ENCODE measurements around the gene ADAMTS1.
A peak's percentile ranks its signal among the peaks of the same experiment; 100 is the strongest.

The ADAMTS1 gene

DNA sequence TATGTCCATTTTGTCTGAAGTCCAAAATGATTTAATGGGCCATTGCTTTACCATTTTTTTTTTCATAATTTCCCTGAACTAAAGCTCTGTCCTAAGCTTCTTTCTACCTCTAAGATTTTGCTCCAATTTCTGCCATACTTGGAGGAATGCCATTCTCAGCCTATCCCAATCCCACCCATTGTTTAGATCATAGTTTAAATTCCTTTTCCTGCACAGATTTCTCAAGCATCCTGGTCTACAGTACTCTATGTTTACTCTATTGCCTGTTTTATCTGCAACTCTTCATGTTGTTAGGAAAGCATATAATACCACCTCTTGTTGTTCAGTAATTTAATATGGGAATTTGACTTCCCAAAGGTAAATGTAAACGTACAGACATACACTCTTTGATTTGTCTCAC lies 30.8 kb downstream of the ADAMTS1 start:
- TF ChIP-seq, protein P1, sequence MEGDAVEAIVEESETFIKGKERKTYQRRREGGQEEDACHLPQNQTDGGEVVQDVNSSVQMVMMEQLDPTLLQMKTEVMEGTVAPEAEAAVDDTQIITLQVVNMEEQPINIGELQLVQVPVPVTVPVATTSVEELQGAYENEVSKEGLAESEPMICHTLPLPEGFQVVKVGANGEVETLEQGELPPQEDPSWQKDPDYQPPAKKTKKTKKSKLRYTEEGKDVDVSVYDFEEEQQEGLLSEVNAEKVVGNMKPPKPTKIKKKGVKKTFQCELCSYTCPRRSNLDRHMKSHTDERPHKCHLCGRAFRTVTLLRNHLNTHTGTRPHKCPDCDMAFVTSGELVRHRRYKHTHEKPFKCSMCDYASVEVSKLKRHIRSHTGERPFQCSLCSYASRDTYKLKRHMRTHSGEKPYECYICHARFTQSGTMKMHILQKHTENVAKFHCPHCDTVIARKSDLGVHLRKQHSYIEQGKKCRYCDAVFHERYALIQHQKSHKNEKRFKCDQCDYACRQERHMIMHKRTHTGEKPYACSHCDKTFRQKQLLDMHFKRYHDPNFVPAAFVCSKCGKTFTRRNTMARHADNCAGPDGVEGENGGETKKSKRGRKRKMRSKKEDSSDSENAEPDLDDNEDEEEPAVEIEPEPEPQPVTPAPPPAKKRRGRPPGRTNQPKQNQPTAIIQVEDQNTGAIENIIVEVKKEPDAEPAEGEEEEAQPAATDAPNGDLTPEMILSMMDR (conservative IDR thresholded peaks at IDR 0.05; ENCODE audit: low read depth, low read length), result no peak
- H3K4me3 ChIP-seq (ENCODE audit: low read length), result no peak overlapping the region
- peak; percentile 72 for DNase-seq (ENCODE audit: low read depth)

DNA sequence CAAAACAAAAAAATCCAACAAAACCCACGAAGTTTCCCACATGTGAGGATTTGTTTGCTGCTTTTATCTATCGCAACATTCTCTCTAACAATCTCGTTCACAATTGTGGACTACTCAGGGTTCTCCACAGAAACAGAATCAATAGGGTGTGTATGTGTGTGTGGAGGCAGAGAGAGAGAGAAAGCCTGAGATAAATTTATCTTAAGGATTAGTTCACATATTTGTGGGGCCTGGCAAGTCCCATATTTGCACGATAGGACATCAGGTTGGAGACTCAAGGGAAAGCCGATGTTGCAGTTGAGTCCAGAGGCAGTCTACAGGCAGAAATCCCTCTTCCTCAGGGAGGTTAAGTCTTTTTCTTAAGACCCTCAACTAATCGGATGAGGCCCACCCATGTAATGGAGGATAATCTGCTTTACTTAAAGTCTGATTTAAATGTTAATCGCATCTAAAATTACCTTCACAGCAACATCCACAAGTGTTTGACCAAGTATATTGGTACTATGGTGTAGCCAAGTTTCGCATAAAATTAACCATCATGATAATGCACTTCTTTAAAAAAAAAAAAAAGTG lies 31.7 kb downstream of the ADAMTS1 start:
- H3K4me3 ChIP-seq (ENCODE audit: low read length), result no peak overlapping the region
- no peak for DNase-seq (ENCODE audit: low read depth)
- TF ChIP-seq, protein P1 (conservative IDR thresholded peaks at IDR 0.05; ENCODE audit: low read depth, low read length), result no peak

DNA sequence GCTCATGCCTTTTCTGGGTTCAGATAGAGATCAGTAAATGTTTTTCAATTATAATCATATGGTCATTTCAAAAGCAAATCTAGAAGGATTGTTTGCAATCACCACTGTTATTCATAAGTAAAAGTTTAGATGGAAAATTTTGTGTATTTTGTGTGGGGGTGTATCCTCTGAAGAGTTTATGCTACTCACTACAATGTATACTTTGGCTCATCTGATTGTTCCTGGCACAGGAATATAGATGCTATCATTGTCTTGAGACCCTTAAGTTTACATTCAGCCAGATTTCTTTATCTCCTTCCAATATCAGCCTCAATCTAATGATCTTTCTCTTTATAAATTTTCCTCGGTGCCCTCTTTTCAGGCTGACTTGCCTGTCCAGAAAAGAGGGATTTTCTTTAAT lies 33.0 kb downstream of the ADAMTS1 start:
- TF ChIP-seq, protein P1 (conservative IDR thresholded peaks at IDR 0.05; ENCODE audit: low read depth, low read length), result no peak
- DNase-seq (ENCODE audit: low read depth), result no peak
- H3K4me3 ChIP-seq (ENCODE audit: low read length), result no peak overlapping the region

DNA sequence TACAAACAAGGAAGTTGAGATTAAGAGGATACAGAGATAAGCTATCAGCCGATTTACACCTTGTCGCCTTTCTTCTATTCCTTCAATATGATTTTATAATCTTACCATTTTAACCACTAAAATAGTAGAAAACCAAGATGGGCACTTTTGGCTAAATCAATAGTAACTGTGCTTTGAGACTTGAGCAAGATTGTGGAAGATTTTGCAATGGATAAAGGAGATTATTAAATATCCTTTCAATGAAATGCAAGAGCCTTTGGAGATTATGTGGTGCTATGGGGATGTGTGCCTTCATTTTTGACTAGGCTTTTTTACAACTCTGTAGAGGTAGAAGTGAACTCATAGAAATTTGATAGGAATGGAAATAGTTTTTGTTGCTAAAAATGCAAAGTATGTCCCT lies 33.7 kb downstream of the ADAMTS1 start:
- H3K4me3 ChIP-seq (ENCODE audit: low read length), result no peak overlapping the region
- DNase-seq (ENCODE audit: low read depth), result no peak
- TF ChIP-seq, protein P1 (conservative IDR thresholded peaks at IDR 0.05; ENCODE audit: low read depth, low read length), result no peak

DNA sequence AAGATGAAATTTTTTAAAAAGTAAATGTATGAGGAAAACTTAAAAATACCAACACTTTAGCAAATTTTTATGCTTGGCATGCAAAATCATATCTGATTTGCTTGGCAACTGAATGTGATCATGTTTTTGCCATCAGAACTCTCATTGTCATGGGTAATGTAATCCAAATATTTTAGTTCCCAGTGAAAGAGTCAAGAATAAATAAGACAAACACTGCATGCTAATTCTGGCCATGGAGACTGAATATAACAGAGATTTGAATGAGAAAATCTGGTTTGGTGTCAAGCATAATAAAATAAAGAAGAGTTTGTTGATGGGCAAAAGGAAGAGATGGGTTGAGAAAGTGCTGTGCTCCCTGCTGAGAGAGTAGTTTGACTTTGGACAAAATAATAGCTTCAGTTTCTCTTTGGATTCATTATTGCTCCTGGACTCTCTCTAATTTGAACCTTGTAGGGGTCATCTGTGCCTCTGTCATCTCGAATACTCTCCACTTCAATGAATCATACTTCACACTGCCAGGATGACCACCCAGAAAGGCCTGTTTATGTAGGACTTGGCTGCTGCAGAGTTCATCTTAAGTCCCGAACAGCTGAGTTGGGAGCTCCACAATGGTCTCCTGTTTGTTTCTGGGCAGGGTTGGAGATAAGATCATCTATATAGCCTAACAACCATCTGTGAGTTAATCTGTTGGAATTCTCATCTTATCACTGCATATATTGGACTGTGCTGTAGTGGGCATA lies 34.4 kb downstream of the ADAMTS1 start:
- TF ChIP-seq, protein P1 (conservative IDR thresholded peaks at IDR 0.05; ENCODE audit: low read depth, low read length), result no peak
- DNase-seq (ENCODE audit: low read depth), result no peak
- no peak overlapping the region for H3K4me3 ChIP-seq (ENCODE audit: low read length)

DNA sequence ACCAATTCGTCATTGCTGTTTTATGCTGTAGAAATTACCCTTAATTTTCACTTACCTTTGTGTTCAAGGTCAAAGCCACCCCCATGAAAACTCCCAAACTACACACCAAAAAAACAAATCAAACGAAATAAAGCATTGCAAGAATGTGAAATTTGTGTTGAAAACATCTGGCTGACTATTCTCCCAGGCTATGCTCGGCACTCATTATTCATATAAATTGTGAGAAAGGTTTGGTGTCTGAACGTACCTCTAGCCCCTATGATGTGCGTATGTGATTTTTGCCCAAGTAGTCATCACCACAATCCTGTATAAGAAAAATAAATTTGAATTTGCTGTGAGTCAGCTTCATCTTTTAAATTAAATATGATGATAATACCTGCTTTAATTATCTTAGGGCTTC lies 34.9 kb downstream of the ADAMTS1 start:
- no peak overlapping the region for H3K4me3 ChIP-seq (ENCODE audit: low read length)
- TF ChIP-seq, protein P1 (conservative IDR thresholded peaks at IDR 0.05; ENCODE audit: low read depth, low read length), result no peak
- DNase-seq (ENCODE audit: low read depth), result no peak

DNA sequence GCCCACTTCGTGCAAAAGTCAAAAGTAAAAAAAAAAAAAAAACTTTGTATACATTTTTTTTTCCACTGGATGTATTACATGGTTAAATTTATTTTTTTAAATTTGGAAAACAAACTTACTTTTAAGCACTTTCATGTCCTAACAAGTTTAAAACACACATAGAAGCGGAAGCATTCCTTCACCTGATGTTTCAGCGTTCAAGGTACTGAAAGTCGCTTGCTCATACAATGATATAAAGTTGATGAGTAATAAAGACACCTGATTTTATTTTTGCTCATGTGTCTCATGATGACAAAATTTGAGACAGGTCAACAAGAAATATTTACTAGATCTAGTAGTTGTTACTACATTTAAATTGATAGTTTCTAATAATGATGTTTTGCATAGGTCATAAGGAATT lies 35.5 kb downstream of the ADAMTS1 start:
- TF ChIP-seq, protein P1 (conservative IDR thresholded peaks at IDR 0.05; ENCODE audit: low read depth, low read length), result no peak

More for the DNA sequence above, 35.5 kb downstream of the ADAMTS1 start:
- no peak overlapping the region for H3K4me3 ChIP-seq (ENCODE audit: low read length)
- DNase-seq (ENCODE audit: low read depth), result no peak

All from retinal pigment epithelial cell (primary cell).